Neural progenitor cell (in vitro differentiated cells): Measurements from ENCODE around the gene SLC9C1.

Source experiments
- CTCF ChIP-seq: fragments of 200-600 bp; sonication (generic); IDR thresholded peaks from 2 replicates; pipeline ENCODE4 v1.5.1; 2017; ENCODE audit warnings: antibody characterized with exemption, mild to moderate bottlenecking
- EZH2 ChIP-seq: fragments of 200-600 bp; sonication (generic); IDR thresholded peaks from 2 replicates; pipeline ENCODE4 v1.6.1; 2017; ENCODE audit warnings: antibody characterized with exemption, mild to moderate bottlenecking, moderate library complexity
- EZH2phosphoT487 ChIP-seq: fragments of 200-600 bp; sonication (generic); IDR thresholded peaks from 2 replicates; pipeline ENCODE4 v1.6.1; 2017; ENCODE audit warnings: antibody characterized with exemption

GRCh38 chr3:112231727-112232126 is 62.3 kb downstream of the SLC9C1 start:
- TF ChIP-seq CTCF (no peak), EZH2 (no peak), EZH2phosphoT487 (no peak)
